Myocyte (in vitro differentiated cells): ENCODE measurements around the gene ZNF575. TPM values are rescaled to one million over a fixed set of nuclear protein-coding genes. Genes with fewer than 3 reads are reported as not detected.
A peak's percentile ranks its signal among the peaks of the same experiment; 100 is the strongest.

ENCODE experiments used
- DNase-seq: peaks from one replicate; pipeline ENCODE4 v3.0.0-alpha.2; 2012; ENCODE audit warnings: low read depth
- total RNA-seq: library from RNA; depleted of rRNA; stranded (reverse); fragments of >200 nt; gene quantifications from 2 replicates; pipeline ENCODE4 v1.2.3, GENCODE V29; 2014

Gene ZNF575
- total RNA-seq, 1 donor from 2014 or later, result not detected

- DNase-seq, result peak; percentile 32
Observed at GRCh38 chr19:43570174-43570791, 37.3 kb downstream of the ZNF575 start.

- no peak for DNase-seq
Observed at GRCh38 chr19:43572171-43572588, 39.2 kb downstream of the ZNF575 start.

GRCh38 chr19:43574424-43575155 is 41.6 kb downstream of the ZNF575 start:
- peak; percentile 37 for DNase-seq

- DNase-seq, result peak; percentile 99
Observed at GRCh38 chr19:43575156-43575950, 42.4 kb downstream of the ZNF575 start, which contains the start of the genes PINLYP and XRCC1. Gene PINLYP, plus strand, starts transcription at chr19:43575801. Its CDS starts 1,391 bp downstream, at chr19:43577192. Gene XRCC1, minus strand, starts transcription at chr19:43575527. Its CDS starts 69 bp downstream, at chr19:43575458.

GRCh38 chr19:43575955-43576878 is 43.2 kb downstream of the ZNF575 start:
- DNase-seq, result no peak

GRCh38 chr19:43578787-43579186 is 45.8 kb downstream of the ZNF575 start:
- DNase-seq, result no peak

GRCh38 chr19:43581467-43581866 is 48.5 kb downstream of the ZNF575 start:
- DNase-seq, result no peak

- no peak for DNase-seq
Observed at GRCh38 chr19:43582495-43582894, 49.5 kb downstream of the ZNF575 start.

- no peak for DNase-seq
Observed at GRCh38 chr19:43584484-43584883, 51.5 kb downstream of the ZNF575 start.

Other genes starting within 250 kb of the ZNF575 start
- gene CD177, start 179.5 kb upstream of the ZNF575 start, total RNA-seq, result 0.10 and 0.29 TPM in 2 replicates
- not detected in 2 replicates for gene TEX101, start 118.3 kb upstream of the ZNF575 start, total RNA-seq
- 0.21 and 0.37 TPM in 2 replicates for gene LYPD3, start 67.6 kb upstream of the ZNF575 start, total RNA-seq
- 7.8 and 15.7 TPM in 2 replicates for gene PHLDB3, start 28.4 kb upstream of the ZNF575 start, total RNA-seq
- gene ETHE1, start 6.0 kb upstream of the ZNF575 start, total RNA-seq, result 17.6 and 19.8 TPM in 2 replicates
- gene XRCC1, start 42.3 kb downstream of the ZNF575 start, total RNA-seq, result 29.2 and 32.1 TPM in 2 replicates
- gene PINLYP, start 42.6 kb downstream of the ZNF575 start, total RNA-seq, result 0.94 TPM in 1 of 2 replicates, not detected in the other
- gene IRGQ, start 62.9 kb downstream of the ZNF575 start, total RNA-seq, result 41.3 and 48.1 TPM in 2 replicates
- gene ZNF576, start 63.4 kb downstream of the ZNF575 start, total RNA-seq, result 10.1 and 12.2 TPM in 2 replicates
- 0.10 TPM in 1 of 2 replicates, not detected in the other for gene SRRM5, start 78.9 kb downstream of the ZNF575 start, total RNA-seq
- gene ZNF428, start 86.4 kb downstream of the ZNF575 start, total RNA-seq, result 52.6 and 65.2 TPM in 2 replicates
- 1.4 and 1.6 TPM in 2 replicates for gene CADM4, start 106.7 kb downstream of the ZNF575 start, total RNA-seq
- 6.3 and 6.9 TPM in 2 replicates for gene PLAUR, start 137.0 kb downstream of the ZNF575 start, total RNA-seq
- gene IRGC, start 182.9 kb downstream of the ZNF575 start, total RNA-seq, result not detected in 2 replicates
- gene SMG9, start 221.8 kb downstream of the ZNF575 start, total RNA-seq, result 16.0 and 19.3 TPM in 2 replicates
- gene KCNN4, start 247.8 kb downstream of the ZNF575 start, total RNA-seq, result 0.27 and 1.6 TPM in 2 replicates